ENCODE data around the gene SFT2D1. TPM values are rescaled to one million over a fixed set of nuclear protein-coding genes. Genes with fewer than 3 reads are reported as not detected.

SFT2D1 gene
- total RNA-seq, 1 donor from 2014 or later, result 31.8 TPM

DNA sequence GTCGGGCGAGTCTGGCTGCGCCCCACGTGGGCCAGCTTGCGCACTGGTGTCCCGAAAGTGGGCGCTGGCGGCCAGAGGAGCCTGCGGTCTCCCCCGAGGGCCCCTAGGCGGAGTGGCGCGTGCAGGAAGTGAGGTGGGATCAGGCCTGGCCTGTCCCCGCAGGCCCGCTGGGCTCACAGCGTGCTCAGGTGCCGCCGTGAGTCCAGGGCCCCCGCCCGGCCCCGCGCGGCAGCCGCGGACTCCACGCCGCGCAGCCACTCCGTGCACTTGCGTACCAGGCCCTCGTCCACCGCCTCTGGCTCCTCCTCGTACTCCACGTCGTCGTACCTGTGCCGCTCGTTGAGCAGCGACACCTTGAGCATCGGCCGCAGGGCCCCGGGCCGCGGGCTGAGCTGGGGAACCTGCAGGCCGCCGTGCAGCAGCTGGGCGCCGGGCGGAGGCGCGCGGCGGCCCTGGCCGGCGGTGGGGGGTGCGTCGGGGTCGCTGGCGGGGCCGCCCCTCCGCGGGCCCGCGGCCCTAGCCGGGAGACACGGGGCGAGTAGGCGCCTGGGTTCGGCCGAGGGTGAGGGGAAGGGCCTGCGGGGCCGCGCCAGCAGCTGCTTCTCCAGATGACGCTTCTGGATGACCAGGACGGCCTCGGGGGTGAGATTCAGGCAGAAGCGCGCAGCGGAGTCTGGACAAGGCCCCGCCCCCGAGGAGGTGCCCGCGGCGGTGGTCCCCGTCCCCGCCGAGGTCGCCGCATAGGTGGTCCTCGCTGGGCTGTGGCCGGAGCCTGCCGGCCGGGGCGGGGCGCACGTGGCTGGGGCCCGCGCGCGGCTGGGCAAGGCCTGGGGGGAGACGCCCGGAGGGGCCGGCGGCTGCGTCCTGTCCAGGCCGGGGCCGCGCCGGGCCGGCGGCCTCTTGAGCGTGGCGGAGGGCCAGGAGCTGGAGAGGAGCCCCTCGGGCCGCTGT lies 35.0 kb downstream of the SFT2D1 start:
- no peak for DNase-seq

- DNase-seq, result no peak
These were observed 35.8 kb downstream of the SFT2D1 start for GRCh38 chr6:166306378-166307081.

DNA sequence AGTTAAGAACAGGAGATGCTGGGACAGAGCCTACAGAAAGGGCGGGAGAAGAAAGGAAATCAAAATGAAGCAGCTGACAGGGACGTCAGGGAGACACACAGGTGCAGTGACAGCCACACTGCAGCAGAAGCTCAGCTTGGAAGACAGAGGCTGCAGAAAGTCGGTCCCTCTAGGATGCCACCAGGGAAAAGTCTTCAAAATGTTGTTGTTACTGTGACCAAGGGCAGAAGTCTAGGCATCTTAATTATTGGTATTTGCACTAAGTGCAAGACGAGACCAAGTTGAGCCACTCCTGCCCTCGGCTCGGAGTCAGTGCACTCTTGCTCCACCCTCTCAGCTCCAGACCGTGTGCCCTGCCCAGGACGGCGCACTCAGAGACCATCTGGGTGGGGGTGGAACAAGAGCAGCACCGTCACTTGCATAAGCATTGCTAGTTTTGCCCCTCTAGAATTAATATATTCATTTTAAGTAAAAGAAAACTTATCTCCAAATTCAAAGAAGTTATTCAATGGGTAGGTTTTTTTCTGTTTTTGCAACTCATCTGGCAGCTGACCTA lies 36.7 kb downstream of the SFT2D1 start:
- no peak for DNase-seq

DNA sequence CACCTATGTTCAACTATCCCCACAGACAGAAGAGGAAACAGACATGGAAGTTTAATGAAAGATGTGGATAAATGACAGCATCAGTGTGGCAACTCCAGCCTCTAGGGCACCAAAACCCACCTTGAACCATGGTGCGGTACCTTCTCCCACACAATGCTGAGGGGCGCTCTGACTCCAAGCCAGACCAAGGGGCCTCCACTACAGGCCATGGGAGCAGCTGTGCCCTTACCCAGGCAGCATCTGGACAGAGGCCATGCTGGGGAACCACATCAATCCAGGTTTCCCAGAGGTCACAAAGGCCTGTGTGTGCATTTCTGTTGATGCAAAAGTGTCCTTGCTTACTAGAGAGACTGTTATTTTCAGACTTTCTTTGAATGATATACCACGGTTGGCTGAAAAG lies 38.2 kb downstream of the SFT2D1 start:
- DNase-seq, result no peak

DNA sequence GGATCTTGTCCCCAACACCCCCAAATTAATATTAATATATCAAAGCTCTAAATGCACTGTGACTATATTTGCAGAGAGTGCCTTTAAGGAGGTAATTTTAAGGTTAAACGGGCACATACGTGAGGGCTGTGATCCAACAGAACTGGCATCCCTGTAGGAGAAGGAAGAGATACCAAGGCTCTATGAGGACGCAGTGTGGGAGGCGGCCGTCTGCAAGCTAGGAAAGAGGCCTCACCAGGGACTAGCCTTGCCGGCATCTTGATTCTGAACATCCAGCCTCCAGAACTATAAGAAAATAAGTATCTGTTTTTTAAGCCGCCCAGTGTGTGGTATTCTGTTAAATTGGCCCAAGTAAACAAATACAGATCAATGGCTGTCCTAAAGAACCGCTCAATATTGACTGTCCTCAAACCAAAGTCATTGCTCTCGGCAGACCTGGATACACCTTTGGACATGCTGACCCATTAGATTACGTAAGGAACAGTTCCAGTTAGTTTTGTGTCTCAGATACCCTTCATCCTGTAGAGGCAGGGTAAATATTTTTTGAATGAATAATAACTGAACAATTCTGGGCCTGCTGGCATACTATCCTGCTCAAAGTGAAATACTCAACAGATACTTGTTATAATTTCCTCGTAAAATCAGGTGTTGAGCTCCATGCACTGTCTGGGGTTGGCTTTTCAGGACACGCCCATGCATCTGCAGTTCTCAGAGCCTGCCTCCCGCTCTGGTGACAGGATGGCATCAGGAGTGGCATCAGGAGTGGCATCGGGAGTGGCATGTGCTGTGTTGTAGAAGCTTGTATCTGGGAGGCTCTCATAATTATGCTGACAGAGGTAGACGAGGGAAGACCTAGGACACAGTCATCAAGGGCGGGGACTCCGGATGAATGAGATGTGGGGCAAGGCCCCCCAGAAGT lies 40.5 kb downstream of the SFT2D1 start:
- no peak for DNase-seq

GRCh38 chr6:166300357-166300987 lies 41.9 kb downstream of the SFT2D1 start:
- DNase-seq, result no peak

GRCh38 chr6:166297606-166298005 lies 44.7 kb downstream of the SFT2D1 start:
- DNase-seq, result no peak

DNA sequence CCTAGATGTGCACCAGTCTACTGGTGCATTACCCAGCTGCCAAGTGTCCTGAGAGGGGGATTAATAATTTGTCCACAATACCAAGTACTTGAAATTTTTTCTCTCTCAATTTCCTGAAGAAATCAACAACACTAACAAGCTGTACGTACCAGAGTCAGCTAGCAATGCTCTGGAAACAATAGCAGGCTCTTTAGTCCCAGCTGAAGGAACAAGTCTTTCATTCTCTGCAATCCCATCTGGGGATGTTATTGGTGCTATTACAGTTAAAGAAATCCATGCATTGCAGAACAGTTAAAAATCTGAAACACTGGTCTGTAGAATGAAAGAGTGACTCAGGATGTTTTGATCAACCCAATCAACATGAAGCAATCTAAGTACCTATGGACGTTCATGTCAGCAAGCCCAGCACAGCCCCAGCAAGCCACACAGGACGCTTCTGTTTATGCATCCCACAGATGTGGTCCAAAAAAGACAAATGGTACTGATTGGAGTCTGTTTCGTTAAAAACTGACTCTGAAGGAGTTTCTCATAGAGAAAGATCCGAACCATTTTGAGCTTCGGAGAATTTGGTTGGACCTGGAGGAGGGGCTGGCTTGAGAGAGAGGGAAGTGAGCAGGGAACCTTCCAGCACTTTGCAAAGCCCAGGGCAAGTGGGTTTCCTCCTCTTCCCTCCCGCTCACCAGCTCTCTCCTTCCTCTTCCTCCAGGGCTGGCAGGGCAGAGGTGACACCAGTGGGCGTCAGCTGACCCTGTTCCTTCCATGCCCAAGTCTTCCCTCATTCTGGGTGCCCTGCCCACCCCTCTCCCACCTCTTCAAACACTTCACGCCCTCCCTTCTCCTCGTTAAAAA lies 46.1 kb downstream of the SFT2D1 start:
- DNase-seq, result no peak

- no peak for DNase-seq
These were observed 48.4 kb downstream of the SFT2D1 start for GRCh38 chr6:166293731-166294584.

GRCh38 chr6:166289207-166290060 lies 52.9 kb downstream of the SFT2D1 start:
- DNase-seq, result no peak

DNA sequence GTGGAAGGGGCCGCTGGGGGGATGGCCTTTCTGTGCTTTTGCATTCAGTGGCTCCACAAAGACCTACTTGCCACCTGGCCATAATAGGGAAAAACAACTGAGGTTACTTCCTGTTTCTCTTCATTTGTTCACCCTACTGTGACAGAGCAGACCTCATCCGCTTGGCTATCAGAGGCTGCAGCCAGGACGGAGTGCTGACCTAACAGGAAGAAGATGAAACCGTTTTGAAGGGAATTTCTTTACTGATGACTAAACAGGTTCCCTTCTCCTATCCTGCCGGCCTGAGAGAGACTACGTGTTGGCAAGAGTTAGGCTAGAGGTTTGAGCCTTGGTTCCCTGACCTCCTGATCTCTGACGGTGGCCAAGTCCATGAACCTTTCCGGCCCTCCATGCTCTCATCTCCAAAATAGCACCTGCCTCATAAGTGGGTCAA lies 55.5 kb downstream of the SFT2D1 start:
- DNase-seq, result no peak

GRCh38 chr6:166285233-166285632 lies 57.1 kb downstream of the SFT2D1 start:
- DNase-seq, result no peak

GRCh38 chr6:166284640-166285039 lies 57.7 kb downstream of the SFT2D1 start:
- no peak for DNase-seq

- no peak for DNase-seq
These were observed 59.8 kb downstream of the SFT2D1 start for GRCh38 chr6:166282394-166283032.

GRCh38 chr6:166281104-166281503 lies 61.2 kb downstream of the SFT2D1 start:
- DNase-seq, result no peak

- DNase-seq, result no peak
These were observed 63.0 kb downstream of the SFT2D1 start for GRCh38 chr6:166279393-166279679.

DNA sequence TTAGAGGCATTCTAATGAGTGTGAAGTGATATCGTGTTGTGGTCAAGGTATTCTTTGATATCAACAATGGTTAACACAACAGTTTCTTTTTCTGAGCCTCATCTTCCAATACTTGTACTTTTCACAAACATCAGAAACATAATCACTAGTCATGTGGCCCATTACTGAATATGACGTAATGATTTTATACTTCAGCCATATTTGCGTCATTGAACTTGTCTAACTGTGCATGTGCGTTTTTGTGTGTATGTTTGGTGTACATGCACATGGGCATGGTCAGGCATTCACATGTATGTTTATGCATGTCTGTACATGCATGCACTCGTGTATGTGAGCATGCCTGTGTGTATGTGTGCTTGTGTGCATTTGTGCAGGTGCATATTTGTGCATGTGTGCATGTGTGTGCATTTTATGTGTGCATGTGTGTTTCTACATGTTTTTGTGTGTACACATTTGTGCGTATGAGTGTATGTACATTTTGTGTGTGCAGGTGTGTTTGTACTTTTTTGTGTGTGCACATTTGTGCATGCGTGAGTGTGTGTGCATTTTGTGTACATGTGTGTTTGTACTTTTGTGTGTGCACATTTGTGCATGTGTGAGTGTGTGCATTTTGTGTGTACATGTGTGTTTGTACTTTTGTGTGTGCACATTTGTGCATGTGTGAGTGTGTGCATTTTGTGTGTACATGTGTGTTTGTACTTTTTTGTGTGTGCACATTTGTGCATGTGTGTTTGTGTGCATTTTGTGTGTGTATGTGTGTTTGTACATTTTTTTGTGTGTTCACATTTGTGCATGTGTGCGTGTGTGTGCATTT lies 63.6 kb downstream of the SFT2D1 start:
- no peak for DNase-seq
